NT2/D1 (cell line): ENCODE data around the gene APOL1.
"Not testable (repeated sequence)": the region's sequence is repeated elsewhere in the genome, so short reads cannot be mapped to it uniquely, and the experiment has no call there.

Source experiments
- YY1 ChIP-seq: IDR thresholded peaks from 2 replicates; pipeline ENCODE4 v1.6.1; 2011; ENCODE audit not compliant: insufficient read length, insufficient read depth
- ZNF274 ChIP-seq: IDR thresholded peaks from 2 replicates; pipeline ENCODE4 v1.6.1; 2011; ENCODE audit warnings: mild to moderate bottlenecking, low read depth, low read length

DNA sequence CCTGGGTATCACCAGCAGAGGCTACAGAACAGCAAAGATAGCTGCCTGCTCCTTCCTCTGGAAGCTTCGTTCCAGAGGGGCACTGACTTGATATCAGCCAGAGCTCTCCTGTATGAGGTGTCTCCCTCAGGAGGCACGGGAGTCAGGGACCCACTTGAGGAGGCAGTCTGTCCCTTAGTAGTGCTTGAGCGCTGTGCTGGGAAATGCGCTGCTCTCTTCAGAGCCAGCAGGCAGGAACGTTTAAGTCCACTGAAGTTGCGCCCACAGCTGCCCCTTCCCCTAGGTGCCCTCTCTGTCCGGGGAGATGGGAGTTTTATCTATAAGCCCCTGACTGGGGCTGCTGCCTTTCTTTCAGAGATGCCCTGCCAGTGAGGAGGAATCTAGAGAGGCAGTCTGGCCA lies 18.3 kb downstream of the APOL1 start:
- TF ChIP-seq YY1, ZNF274: not testable (repeated sequence)
